Measurements from ENCODE around the gene GRID1.

DNA sequence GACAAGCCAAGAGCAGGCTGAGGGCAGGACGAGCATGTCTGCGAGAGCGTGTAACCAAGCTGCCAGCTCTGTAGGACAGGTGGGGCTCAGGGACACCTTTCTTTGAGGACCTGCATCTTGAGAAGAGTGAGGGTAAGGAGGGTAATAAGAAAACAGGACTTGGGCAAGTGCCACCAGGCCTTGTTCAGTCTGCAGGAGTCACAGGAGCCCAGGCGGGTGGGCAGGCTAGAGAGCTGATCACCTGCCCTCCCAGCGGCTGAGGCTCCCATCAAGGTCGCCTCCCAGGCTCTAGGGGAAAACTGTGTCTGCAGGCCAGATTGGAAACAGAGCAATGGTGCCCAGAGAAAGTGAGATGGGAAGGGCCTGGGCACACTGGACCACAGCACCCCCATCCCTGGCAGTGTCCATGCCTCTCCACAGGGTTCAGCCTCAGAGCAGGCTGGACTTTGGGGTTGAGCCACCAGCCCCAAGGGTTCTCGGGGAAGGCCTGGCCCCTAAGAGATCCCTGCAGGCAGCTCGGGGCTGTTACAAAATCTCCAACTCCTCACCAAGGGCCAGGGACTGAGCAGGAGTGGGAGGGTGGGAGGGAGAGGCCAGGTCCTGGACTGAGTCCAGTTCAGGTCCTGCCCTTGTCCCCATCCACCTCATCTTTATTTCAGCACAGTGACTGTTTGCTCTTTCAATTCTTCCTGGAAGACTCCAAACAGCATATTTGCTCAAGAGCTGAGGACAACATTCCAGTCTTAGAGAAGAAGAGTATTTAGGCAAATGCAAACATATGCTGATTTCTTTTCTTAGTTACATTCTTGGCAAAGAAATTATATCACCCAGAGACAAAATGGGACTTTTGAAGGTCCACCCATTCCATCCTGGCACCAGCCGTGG is 161.9 kb downstream of the GRID1 start:
- TF ChIP-seq, protein P1, sequence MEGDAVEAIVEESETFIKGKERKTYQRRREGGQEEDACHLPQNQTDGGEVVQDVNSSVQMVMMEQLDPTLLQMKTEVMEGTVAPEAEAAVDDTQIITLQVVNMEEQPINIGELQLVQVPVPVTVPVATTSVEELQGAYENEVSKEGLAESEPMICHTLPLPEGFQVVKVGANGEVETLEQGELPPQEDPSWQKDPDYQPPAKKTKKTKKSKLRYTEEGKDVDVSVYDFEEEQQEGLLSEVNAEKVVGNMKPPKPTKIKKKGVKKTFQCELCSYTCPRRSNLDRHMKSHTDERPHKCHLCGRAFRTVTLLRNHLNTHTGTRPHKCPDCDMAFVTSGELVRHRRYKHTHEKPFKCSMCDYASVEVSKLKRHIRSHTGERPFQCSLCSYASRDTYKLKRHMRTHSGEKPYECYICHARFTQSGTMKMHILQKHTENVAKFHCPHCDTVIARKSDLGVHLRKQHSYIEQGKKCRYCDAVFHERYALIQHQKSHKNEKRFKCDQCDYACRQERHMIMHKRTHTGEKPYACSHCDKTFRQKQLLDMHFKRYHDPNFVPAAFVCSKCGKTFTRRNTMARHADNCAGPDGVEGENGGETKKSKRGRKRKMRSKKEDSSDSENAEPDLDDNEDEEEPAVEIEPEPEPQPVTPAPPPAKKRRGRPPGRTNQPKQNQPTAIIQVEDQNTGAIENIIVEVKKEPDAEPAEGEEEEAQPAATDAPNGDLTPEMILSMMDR (conservative IDR thresholded peaks at IDR 0.05; ENCODE audit: low read depth, low read length), result no peak
- no peak for TF ChIP-seq EZH2 (IDR thresholded peaks at IDR 0.05; ENCODE audit: low read length, unreplicated experiment)
- TF ChIP-seq EZH2phosphoT487 (IDR thresholded peaks at IDR 0.05; ENCODE audit: borderline replicate concordance, low read length), result no peak

Data from PC-3 (cell line).